ENCODE data around the gene IRF3.
A peak's percentile ranks its signal among the peaks of the same experiment; 100 is the strongest.

The IRF3 gene

GRCh38 chr19:49672131-49672919 lies 6.7 kb upstream of the IRF3 start:
- peak in 51 of 56 donors; percentile 14 to 84 (median 49) for DNase-seq

DNA sequence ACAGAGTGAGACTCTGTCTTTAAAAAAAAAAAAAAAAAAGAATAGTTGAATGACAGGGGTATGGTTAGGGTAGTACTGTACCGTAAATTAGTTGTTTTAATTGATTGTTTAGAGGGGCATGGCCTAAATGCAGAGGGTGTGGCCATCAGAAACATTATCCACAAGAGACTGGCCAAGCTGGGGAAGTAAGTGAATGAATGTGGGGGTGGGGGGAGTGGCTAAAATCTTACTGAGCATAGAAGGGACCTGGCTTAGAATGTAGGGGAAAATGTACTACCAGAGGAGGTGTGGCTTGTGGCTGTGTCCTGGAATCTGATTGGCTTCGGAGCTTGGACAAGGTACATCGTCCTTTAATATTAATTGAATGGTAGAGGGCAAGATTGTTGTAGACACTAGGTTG lies 3.9 kb upstream of the IRF3 start:
- no peak for DNase-seq

DNA sequence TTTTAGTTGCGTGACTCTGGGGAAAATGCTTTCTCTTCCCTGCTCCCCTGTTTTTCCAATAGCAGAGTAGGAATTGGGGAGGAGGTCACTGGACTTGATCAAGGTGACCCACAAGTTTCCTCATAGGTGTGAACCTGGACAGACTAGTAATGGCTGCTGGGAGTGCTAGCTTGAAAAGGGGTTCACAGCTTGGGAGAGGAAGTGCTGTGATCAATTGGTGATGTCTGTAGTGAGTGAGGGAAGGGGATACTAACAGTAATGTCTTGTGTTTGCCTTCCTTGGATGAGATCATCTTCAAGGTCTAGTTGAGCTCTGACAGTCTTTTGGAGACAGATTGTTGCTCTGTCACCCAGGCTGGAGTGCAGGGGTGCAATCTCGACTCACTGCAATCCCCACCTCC lies 1.8 kb upstream of the IRF3 start:
- no peak for DNase-seq

- DNase-seq, result no peak
Measured at GRCh38 chr19:49666120-49666444, 425 bp upstream of the IRF3 start.

DNA sequence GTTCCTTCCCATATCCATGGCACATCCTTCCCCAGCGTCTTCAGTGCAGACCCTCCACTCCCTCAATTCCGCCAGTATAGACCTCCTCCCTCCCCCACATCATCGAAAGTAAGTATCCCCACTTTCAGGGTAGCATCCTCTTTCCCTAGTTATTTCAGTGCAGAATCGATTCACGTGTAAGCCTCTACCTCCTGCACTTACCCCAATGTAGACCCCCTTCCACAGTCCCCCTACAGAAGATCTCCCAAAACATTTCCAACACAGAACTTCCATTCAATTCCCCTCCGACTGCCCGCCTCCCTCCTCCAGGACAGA lies 664 bp downstream of the IRF3 start:
- DNase-seq, result peak in 1 of 56 donors; percentile 24

- peak in 55 of 56 donors; percentile 31 to 94 (median 79) for DNase-seq
Measured at GRCh38 chr19:49664171-49665035, 1.3 kb downstream of the IRF3 start.

DNA sequence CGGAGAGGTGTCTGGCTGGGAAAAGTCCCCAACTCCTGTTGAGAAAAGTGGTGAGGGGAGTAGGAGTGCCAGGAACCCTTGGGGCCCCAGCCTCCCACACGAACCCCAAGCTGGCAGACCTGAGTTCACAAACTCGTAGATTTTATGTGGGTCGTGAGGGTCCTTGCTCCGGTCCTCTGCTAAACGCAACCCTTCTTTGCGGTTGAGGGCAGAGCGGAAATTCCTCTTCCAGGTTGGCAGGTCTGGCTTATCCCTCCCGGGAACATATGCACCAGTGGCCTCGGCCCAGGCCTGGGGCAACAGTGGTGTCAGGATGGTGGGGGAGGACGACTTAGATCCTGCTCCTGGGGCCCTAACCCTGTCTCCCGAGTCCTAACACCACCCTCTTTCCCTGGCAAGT lies 2.4 kb downstream of the IRF3 start:
- DNase-seq, result no peak

DNA sequence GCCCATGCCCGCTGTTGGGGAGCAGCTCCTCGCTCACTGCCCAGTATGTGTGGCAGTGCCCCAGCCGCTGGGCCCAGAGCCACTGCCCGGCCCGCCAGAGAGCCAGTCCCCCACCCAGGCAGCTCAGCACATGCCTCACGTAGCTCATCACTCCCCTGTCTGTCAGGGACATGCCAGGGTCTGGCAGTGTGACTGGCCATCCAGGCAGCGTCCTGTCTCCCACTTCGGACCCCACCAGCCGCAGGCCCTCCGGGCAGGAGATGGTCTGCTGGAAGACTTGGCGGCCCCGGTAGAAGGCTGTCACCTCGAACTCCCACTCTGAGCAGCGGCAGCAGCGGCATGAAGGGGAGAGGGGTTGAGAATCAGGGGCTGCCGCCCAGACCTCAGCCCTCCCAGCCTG lies 3.6 kb downstream of the IRF3 start:
- DNase-seq, result no peak

- DNase-seq, result no peak
Measured at GRCh38 chr19:49660338-49660961, 5.2 kb downstream of the IRF3 start.

GRCh38 chr19:49658566-49659442 lies 6.9 kb downstream of the IRF3 start:
- DNase-seq, result no peak

GRCh38 chr19:49658139-49658517 lies 7.5 kb downstream of the IRF3 start:
- DNase-seq, result no peak

- no peak for DNase-seq
Measured at GRCh38 chr19:49657493-49658138, 8.0 kb downstream of the IRF3 start.

GRCh38 chr19:49656456-49657109 lies 9.1 kb downstream of the IRF3 start:
- no peak for DNase-seq

DNA sequence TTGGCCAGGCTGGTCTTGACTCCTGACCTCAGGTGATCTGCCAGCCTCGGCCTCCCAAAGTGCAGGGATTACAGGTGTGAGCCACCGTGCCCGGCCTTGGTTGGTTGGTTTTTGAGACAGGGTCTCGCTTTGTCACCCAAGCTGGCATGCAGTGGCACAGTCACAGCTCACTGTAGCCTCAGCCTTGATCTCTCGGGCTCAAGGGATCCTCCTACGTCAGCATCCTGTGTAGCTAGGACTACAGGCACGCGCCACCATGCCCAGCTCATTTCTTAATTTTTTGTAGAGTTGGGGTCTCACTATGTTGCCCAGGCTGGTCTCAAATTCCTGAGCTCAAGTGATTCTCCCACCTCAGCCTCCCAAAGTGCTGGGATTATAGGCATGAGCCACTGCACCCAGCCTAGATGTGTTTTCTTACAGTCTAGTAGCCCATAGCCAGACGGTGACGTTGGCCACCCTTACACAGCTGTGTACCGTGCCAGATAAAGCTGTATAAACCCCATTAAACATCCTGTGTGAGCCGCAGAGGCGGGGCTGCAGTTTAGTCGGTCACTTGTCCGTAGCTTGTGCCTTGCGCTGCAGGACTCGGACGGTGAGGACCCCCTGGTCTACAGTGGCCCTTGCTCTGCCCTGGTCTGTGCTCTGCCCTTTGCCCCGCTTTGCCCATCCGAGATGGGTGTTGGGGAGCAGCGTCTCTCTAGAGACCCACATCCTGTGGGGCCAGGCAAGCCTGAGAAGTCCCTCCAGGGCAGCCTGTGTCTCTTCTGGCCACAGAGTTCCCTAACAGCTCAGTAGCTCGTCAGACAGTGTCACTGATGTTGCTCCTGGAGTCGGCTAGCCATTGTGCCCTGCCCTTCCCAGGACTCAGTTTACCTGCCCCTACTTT lies 9.8 kb downstream of the IRF3 start:
- DNase-seq, result no peak

- DNase-seq, result no peak
Measured at GRCh38 chr19:49654581-49654980, 11.1 kb downstream of the IRF3 start.

DNA sequence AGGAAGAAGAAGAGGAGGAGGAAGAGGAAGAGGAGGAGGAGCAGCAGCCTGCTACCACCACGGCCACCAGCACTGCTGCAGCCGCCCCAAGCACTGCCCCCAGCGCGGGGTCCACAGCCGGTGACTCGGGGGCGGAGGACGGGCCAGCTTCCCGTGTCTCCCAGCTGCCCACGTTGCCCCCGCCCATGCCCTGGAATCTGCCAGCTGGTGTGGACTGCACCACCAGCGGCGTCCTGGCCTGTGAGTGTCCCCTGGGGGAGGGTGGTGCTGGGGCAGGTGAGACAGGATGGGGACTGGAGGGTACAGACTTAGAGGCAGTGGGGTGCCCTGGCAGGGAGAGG lies 12.2 kb downstream of the IRF3 start:
- DNase-seq, result no peak

DNA sequence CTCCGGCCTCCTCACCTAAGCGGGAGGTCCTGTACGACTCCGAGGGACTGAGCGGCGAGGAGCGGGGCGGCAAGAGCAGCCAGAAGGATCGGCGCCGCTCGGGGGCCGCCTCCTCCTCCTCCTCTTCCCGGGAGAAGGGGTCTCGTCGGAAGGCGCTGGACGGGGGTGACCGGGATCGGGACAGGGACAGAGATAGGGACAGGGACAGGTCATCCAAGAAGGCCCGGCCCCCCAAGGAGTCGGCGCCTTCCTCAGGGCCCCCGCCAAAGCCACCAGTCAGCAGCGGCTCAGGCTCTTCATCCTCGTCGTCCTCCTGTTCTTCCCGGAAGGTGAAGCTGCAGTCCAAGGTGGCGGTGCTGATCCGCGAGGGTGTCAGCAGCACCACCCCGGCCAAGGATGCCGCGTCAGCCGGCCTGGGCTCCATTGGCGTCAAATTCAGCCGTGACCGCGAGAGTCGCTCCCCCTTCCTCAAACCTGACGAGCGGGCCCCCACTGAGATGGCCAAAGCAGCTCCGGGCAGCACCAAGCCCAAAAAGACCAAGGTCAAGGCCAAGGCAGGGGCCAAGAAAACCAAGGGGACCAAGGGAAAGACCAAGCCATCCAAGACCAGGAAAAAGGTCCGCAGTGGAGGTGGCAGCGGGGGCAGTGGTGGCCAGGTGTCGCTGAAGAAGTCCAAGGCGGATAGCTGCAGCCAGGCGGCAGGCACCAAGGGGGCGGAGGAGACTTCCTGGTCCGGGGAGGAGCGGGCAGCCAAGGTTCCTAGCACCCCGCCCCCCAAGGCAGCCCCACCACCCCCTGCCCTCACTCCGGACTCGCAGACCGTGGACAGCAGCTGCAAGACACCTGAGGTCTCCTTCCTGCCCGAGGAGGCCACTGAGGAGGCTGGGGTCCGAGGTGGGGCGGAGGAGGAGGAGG lies 12.8 kb downstream of the IRF3 start:
- DNase-seq, result no peak

GRCh38 chr19:49651820-49652550 lies 13.7 kb downstream of the IRF3 start:
- no peak for DNase-seq

Data from nucleus accumbens (tissue), 56 donors.